HG03139 (cell line): ENCODE measurements around the gene CAMKV.
"Not testable (repeated sequence)": the region's sequence is repeated elsewhere in the genome, so short reads cannot be mapped to it uniquely, and the experiment has no call there.

ENCODE experiments used
- ATAC-seq: cut with Tn5 transposase; IDR thresholded peaks from one replicate; pipeline ENCODE4 v1.9.1; 2021; ENCODE audit not compliant: unreplicated experiment

CAMKV gene

DNA sequence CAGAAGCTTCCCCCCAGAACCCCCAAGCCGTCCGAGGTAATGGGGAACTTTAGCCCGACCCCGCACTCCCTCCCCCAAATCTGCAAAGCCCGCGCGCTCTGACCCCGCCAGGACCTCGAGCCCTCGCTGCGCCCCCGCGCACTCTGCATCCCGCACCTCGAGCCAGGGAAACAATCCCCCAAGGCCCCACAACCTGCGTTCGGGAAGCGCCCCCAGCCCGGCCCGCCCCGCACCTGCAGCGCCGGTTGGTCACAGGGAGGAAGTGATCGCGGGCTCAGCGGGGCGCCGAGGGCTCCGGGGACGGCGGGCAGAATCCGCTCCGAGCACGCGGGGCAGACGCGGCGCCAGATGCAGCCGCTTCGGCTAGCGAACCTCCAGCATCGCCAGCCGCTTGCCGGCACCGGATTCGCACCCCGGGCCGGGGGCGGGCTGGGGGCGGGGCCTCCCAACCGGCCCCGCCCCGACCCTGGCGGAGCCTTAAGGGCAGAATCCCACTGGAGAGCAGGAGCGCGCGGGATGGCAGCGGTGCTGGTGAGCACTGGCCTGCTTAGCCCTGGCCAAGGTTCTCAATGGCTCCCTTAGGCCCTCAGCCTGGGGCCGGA, at the start of gene CAMKV:
CAMKV (minus strand) TSS at position 382 of the 602 bp plus-strand sequence. CDS start 7,518 bp downstream, outside the sequence.
- no peak for ATAC-seq

GRCh38 chr3:49917806-49918590, 48.3 kb upstream of the CAMKV start:
- not testable (repeated sequence) for ATAC-seq

GRCh38 chr3:49916686-49917085, 47.0 kb upstream of the CAMKV start:
- ATAC-seq: no peak

GRCh38 chr3:49914906-49915305, 45.2 kb upstream of the CAMKV start:
- ATAC-seq: no peak

GRCh38 chr3:49912881-49913281, 43.2 kb upstream of the CAMKV start:
- ATAC-seq: no peak

- no peak for ATAC-seq
Observed at GRCh38 chr3:49911611-49912010, 41.9 kb upstream of the CAMKV start.

- ATAC-seq: no peak
Observed at GRCh38 chr3:49911124-49911420, 41.4 kb upstream of the CAMKV start.

- ATAC-seq: no peak
Observed at GRCh38 chr3:49910409-49911123, 40.9 kb upstream of the CAMKV start.

DNA sequence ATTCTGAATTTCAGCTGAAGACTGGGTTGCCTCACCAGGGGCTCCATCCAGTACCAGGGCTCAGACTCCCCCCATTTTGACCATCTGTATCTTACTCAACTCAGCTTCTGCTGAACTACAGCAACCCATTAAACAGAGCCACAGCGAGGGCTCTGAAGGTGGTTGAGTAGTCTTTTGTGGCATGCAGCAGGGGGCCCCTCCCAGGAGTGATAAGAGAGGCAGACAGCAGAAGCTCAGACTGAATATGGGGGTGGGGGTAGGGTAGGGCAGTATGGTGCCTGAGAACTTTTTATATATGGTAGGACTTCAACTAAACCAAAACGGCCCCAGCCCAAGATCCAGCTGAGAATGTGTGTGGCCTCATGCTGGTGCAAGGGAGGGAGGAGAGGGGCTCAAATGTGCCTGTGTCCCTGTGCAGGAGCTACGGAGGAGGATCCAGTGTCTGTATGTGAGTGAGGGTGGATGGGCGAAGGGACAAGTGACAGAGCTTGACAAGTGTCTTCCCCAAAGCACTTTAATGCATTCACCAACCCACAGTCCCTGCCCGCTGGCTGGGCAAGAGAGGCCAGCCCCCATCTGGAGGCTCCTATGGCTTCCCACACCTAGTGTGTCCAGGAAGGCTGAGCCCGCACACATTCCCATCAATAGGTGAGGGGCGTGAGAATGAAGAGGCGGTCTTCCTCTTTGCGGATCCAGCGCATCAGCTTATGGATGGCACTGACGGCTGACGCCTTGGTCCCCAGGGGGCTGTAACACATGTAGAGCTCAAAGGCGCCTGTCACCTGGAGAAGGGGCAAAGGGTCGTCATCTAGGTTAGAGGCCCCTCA, 38.9 kb upstream of the CAMKV start:
- no peak for ATAC-seq

DNA sequence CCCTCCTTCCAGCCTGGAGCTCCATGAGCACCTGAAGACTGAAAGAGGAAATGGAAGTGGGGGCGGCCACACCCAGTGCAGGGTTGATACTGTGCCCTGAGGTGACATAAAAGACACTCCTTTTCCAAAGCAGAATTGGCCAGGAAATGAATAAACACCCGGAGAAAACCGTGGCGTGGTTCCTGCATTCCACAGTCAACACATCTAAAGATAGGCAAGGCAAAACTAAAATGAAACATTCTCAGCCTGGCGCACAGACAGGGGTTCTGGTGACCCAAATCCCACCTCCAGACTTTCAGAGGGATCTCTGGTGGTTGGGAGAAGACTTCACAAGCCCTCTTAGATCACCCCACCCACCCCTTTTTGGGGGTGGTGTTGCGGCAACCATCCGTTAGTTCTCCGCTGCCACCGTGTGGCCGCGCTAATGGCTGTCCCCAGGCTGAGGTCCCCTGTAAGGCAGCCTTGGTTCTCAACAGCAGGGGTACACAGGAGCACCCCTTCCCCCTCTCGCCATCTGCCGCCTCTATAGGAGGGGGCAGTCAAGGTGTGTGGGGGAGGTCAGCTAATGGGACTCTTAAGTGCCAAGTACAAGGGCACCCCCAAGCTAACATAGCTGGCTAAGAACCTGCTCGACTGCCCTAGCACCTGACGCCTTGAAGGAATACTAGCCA, 36.5 kb upstream of the CAMKV start:
- no peak for ATAC-seq

- ATAC-seq: not testable (repeated sequence)
Observed at GRCh38 chr3:49904448-49904847, 34.7 kb upstream of the CAMKV start.

GRCh38 chr3:49903451-49904424, 34.0 kb upstream of the CAMKV start, which contains the start of gene MST1R:
TSS of gene MST1R (minus strand) at chr3:49903873. CDS start at chr3:49903609, 264 bp downstream.
- ATAC-seq: peak; percentile 76

DNA sequence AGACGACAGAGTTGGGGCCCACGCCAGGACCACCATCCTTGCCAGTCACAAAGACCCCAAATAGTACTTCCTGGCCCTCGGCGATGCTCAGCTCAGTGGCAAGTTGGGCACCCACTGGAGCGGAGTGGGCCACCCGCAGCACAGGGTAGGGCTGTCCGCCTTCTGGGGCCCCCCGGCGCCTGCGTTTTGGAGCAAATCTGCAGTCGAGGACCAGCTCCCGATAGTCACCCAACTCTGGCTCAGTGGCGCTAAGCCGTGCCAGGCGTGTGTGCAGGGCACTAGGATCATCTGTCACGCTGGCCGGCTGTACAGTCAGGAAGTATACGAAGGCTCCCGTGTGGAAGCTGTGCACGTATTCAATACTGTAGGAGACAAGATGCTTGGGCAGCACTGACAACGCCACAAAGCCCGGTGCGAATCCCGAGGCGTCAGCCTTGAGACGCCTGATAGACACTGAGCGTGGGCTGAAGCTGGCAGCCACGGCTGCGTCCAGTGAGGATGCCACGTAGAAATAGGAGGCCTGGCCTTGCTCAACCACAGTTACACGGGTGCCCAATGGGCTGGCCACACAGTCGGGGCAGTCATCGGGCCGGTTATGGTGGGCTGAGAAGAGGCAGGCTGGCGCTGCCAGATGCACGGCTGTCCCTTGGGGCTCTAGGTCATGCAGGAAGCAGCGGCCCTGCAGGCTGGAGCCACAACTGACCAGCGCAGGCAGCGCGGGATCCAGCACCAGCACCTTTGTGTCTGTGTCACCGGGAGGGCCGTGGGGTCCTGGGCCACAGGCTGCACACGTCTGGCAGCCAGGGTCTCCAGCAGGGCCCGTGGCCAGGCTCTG, 33.0 kb upstream of the CAMKV start:
- no peak for ATAC-seq

DNA sequence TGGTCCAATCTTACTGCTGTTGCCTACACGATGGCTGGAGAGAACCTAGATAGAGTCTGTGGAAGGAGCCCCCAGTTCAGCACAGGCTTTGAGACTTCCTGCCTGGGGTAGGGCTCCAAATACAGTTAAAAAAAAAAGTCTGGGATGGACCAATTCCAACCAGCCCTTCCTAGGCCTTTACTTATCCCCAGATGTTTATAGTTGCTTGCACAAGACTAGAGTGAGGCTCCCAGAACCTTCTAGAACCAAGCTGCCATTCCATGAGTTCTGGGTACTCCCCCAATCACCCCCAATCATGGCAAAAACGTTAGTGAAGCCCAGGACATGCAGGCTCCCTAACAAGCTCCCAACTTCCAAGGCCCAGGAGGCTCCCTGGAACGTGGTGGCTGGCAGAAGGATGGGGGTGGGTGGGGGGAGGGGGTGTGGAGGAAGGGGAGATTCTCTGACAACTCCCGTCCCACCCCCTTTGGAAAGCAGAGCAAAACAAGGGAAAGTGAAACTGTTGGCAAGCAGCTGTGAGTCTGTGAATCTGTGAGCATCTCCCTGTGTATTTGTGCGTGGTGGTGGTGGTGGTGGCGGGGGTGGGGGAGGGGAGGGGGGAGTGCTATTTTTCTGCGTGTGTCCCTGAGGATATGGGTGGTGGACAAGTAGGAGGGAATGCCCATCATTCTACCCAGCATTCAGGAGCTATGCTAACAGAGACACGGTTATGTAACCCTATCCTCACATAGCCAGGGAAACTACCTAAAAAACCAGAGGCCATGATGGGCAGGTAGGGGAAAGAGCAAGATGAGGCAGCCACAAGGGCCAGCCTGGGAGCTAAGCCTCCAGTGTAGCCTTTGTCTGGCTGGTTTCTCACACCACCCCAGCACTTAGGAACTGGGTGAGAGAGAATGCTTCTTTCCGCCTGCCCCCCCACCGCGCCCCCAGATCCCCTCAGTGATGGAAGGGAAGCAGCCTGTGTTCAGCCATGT, 31.9 kb upstream of the CAMKV start:
- no peak for ATAC-seq

DNA sequence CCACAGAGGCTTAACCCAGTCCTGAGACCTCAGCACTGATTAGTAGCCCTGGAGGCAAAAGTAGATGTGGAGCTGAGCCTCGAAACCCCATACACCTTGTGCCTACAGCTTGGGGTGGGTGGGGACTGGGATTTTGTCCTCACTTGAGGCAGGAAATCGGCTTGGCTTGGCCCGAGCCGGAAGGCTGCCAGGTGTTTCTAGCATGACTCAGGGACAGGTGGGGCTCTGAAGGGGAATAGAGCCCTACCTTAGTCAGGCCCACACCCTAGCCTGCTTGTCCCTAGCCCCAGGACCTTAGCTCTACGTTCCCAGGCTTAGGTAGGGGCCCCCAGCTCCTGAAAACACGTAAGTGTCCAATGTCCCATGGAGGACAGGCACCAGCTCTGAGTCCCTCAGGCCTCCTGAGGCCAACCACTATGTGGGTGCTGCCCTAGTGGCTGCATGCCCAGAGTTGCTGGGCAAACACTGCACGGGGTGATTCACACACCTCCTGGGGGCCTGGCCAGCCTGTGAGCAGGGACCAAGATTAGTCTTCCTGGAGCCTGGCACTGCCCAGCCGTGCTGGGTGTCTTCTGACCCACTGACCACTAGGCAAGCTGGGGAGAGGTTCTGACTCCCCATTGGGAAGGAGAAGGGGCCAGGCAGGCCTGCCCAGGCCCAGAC, 30.9 kb upstream of the CAMKV start:
- ATAC-seq: no peak

DNA sequence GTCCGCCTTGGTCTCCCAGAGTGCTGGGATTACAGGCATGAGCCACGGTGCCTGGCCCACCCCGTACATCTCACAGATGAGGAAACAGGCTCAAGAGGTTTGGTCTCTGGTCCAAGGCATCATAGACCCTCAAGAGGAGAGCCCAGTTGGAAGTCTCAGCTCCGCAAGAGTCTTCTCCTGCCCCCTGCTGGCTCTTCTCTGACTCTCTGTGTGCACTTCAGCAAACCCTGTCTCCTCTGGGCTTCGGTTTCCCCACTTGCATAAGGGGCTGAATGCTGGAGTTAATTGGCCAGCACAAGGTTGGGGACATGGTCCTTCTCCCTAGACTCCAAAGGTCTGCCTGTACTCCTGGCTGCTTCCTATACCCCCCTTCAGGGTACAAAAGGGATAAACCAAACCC, 30.1 kb upstream of the CAMKV start:
- ATAC-seq: no peak

DNA sequence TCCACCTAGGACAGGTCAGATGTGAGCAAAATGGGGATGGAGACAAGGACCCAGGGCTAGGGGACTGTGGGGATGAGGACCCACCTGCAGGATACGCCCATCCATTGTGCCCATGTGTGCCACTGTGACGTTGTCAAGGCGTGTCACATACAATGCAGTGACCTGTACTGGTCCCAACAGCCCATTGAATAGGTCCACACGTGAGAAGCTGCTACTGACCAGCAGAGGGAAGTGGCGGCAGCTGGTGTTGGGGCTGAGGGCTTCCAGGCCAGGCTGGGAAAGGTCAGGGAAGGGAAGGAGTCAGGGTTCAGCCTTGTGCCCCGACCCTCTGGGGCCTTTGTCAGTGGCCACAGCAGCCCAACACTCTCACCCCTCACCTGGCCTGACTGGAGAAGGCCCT, 29.3 kb upstream of the CAMKV start:
- ATAC-seq: no peak
